Activated naive CD4-positive, alpha-beta T cell treated with anti-CD3 and anti-CD28 coated beads, Interleukin-2, amount 50 U/mL, for 16 hours (primary cell): ENCODE measurements around the gene CEP128.
A peak's percentile ranks its signal among the peaks of the same experiment; 100 is the strongest.
"Not testable (repeated sequence)": the region's sequence is repeated elsewhere in the genome, so short reads cannot be mapped to it uniquely, and the experiment has no call there.

Source experiments
- DNase-seq: peaks from one replicate; pipeline ENCODE4 v3.0.0-alpha.2; 2020

CEP128 gene

GRCh38 chr14:80951491-80951890, 10.0 kb upstream of the CEP128 start:
- DNase-seq: no peak

- DNase-seq: no peak
Observed at GRCh38 chr14:80948291-80948690, 6.8 kb upstream of the CEP128 start.

GRCh38 chr14:80946797-80947196, 5.3 kb upstream of the CEP128 start:
- peak; percentile 25 for DNase-seq

GRCh38 chr14:80946187-80946586, 4.6 kb upstream of the CEP128 start:
- no peak for DNase-seq

GRCh38 chr14:80944861-80945617, 3.5 kb upstream of the CEP128 start:
- DNase-seq: no peak

- DNase-seq: no peak
Observed at GRCh38 chr14:80942191-80942600, 658 bp upstream of the CEP128 start.

GRCh38 chr14:80940146-80940545, 1.4 kb downstream of the CEP128 start:
- DNase-seq: no peak

- no peak for DNase-seq
Observed at GRCh38 chr14:80933686-80934085, 7.9 kb downstream of the CEP128 start.

- DNase-seq: no peak
Observed at GRCh38 chr14:80933282-80933681, 8.3 kb downstream of the CEP128 start.

- DNase-seq: peak; percentile 55
Observed at GRCh38 chr14:80930836-80931389, 10.6 kb downstream of the CEP128 start.

GRCh38 chr14:80930095-80930494, 11.4 kb downstream of the CEP128 start:
- no peak for DNase-seq

- no peak for DNase-seq
Observed at GRCh38 chr14:80927083-80927989, 14.2 kb downstream of the CEP128 start.

GRCh38 chr14:80926397-80927082, 15.0 kb downstream of the CEP128 start:
- no peak for DNase-seq

GRCh38 chr14:80924365-80925103, 17.0 kb downstream of the CEP128 start:
- DNase-seq: no peak

GRCh38 chr14:80923368-80923767, 18.2 kb downstream of the CEP128 start:
- no peak for DNase-seq

GRCh38 chr14:80919622-80920021, 21.9 kb downstream of the CEP128 start:
- no peak for DNase-seq

GRCh38 chr14:80912013-80912412, 29.5 kb downstream of the CEP128 start:
- not testable (repeated sequence) for DNase-seq

- no peak for DNase-seq
Observed at GRCh38 chr14:80906946-80907345, 34.6 kb downstream of the CEP128 start.

- DNase-seq: no peak
Observed at GRCh38 chr14:80906336-80906735, 35.2 kb downstream of the CEP128 start.

GRCh38 chr14:80902608-80903007, 38.9 kb downstream of the CEP128 start:
- DNase-seq: no peak

GRCh38 chr14:80901822-80902221, 39.7 kb downstream of the CEP128 start:
- no peak for DNase-seq

GRCh38 chr14:80901260-80901659, 40.3 kb downstream of the CEP128 start:
- no peak for DNase-seq
